Gastrocnemius medialis (tissue), 4 donors: ENCODE data around the gene CENPU.

ENCODE experiments used
- POLR2A ChIP-seq, 2 donors: fragments of 450-650 bp; IDR thresholded peaks; one replicate each; pipeline ENCODE4 v1.6.1; 2017; ENCODE audit warnings: antibody characterized with exemption in 2 of 2, mild to moderate bottlenecking in 2 of 2, moderate library complexity in 2 of 2
- TF ChIP-seq, protein P1 (sequence below), 5 experiments: fragments of 450-650 bp in 3 of 5; fragments of 200-600 bp in 2 of 5; sonication (generic) in 2 of 5; IDR thresholded peaks in 4 of 5; conservative IDR thresholded peaks in 1 of 5; 1 replicate in 4 of 5; 2 replicates in 1 of 5; pipeline ENCODE4 v1.5.1; 2016 to 2019; ENCODE audit warnings: antibody characterized with exemption in 5 of 5, mild to moderate bottlenecking in 3 of 5, moderate library complexity in 3 of 5

DNA sequence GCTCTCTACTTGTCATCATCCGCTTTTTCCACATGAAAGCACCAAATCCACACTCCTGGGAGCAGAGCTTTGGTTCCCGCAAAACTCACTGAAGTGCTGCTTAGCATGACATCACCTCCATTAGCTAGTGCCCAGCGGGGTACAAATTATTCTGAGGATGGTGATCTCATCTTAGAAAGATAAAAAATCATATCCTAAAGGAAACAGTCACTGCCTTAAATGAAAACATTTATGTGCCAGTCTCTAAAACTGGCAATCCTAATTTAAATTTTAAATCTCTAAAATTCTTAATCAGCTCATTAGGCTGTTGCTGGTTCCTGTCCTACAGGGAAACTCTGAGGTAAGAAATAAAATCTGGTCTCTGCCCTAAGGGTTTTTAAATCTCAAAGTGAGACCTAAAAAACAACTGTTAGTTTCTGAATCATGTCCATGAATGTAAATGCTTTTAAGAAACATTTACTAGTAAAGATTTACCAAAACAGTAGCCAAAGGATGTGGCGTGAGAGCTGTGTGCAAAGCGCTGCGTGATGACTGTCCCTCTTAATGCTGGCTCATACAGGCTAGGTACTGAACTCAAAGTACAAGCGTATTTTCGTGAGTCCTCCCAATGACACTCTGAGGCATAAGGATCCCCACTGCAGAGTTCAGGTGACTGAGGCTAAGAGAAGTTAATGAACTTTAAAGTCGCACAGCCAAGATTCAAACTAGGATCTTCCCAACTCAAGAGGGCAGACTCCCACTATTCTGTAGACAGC is 89.2 kb downstream of the CENPU start:
- TF ChIP-seq, protein P1, sequence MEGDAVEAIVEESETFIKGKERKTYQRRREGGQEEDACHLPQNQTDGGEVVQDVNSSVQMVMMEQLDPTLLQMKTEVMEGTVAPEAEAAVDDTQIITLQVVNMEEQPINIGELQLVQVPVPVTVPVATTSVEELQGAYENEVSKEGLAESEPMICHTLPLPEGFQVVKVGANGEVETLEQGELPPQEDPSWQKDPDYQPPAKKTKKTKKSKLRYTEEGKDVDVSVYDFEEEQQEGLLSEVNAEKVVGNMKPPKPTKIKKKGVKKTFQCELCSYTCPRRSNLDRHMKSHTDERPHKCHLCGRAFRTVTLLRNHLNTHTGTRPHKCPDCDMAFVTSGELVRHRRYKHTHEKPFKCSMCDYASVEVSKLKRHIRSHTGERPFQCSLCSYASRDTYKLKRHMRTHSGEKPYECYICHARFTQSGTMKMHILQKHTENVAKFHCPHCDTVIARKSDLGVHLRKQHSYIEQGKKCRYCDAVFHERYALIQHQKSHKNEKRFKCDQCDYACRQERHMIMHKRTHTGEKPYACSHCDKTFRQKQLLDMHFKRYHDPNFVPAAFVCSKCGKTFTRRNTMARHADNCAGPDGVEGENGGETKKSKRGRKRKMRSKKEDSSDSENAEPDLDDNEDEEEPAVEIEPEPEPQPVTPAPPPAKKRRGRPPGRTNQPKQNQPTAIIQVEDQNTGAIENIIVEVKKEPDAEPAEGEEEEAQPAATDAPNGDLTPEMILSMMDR (IDR thresholded peaks at IDR 0.05 in 4 of 5, conservative IDR thresholded peaks at IDR 0.05 in 1 of 5): no peak
- no peak for TF ChIP-seq POLR2A (IDR thresholded peaks at IDR 0.05)
